Endothelial cell of umbilical vein (primary cell): Measurements from ENCODE around the gene PHF1. TPM values are rescaled to one million over a fixed set of nuclear protein-coding genes. Genes with fewer than 3 reads are reported as not detected.

Source experiments
- BruUV-seq: library from RNA; stranded (reverse); fragments of 400-500 nt; replicated peaks from 2 replicates; lab custom pipeline; 2021; lab: Mats Ljungman, UMichigan
- CTCF ChIA-PET: fragments of 300-600, 350-600 bp; sonication (Branson Sonifier 250); formaldehyde crosslinking; loops from one replicate; lab custom pipeline; 2021; ENCODE audit warnings: antibody characterized with exemption, inconsistent platforms; lab: Charles Lee
- POLR2A ChIA-PET: fragments of 300-600, 350-600 bp; sonication (Branson Sonifier 250); formaldehyde crosslinking; loops from one replicate; lab custom pipeline; 2021; ENCODE audit warnings: antibody characterized with exemption, inconsistent platforms; lab: Charles Lee
- DNase-seq: peaks from one replicate; pipeline ENCODE4 v3.0.0-alpha.2; 2011; ENCODE audit warnings: low read depth, low spot score
- FAIRE-seq: peaks from 2 replicates; lab custom pipeline; 2011; peaks lifted over from hg19 to GRCh38; lab: Jason Lieb, UNC
- H2AFZ ChIP-seq: 2 replicates; pipeline ENCODE4 v1.6.0; 2012; ENCODE audit warnings: low read depth, low read length, control low read depth, inconsistent platforms
- H3K27ac ChIP-seq: 2 replicates; pipeline ENCODE4 v1.5.1; 2011; ENCODE audit warnings: low read depth, mild to moderate bottlenecking, control low read depth, low read length, moderate library complexity; ENCODE audit not compliant: insufficient read depth
- H3K27me3 ChIP-seq, 2 experiments: 2 replicates each; pipeline versions ENCODE4 v1.6.0 to v1.6.1; 2011; ENCODE audit warnings: low read length in 2 of 2, mixed read lengths in 1 of 2; ENCODE audit not compliant: control insufficient read depth in 2 of 2, insufficient read depth in 2 of 2
- H3K36me3 ChIP-seq, 2 experiments: 2 replicates in 1 of 2; 3 replicates in 1 of 2; pipeline ENCODE4 v1.5.1; 2011; ENCODE audit warnings: low read length in 2 of 2, mild to moderate bottlenecking in 1 of 2, moderate library complexity in 1 of 2; ENCODE audit not compliant: control insufficient read depth in 2 of 2, insufficient read depth in 2 of 2; ENCODE audit errors: extremely low read depth in 1 of 2
- H3K4me1 ChIP-seq: 3 replicates; pipeline ENCODE4 v1.5.1; 2011; ENCODE audit warnings: mild to moderate bottlenecking, low read length; ENCODE audit not compliant: control insufficient read depth, insufficient read depth; ENCODE audit errors: extremely low read depth
- H3K4me2 ChIP-seq: 2 replicates; pipeline ENCODE4 v1.6.1; 2011; ENCODE audit warnings: low read length, control low read depth, mixed read lengths; ENCODE audit not compliant: insufficient read depth
- H3K4me3 ChIP-seq, 3 experiments: fragments of 200-600 bp in 1 of 3; sonication (generic), shearing (Covaris generic) in 1 of 3; replicated peaks in 1 of 3; 2 replicates each; pipeline ENCODE4 v1.5.1; 2011 to 2016; ENCODE audit warnings: control low read depth in 3 of 3, low read length in 3 of 3, mild to moderate bottlenecking in 2 of 3, inconsistent platforms in 1 of 3, low read depth in 1 of 3, moderate library complexity in 1 of 3; ENCODE audit not compliant: insufficient read depth in 1 of 3
- H3K79me2 ChIP-seq: 2 replicates; pipeline ENCODE4 v1.6.0; 2012; ENCODE audit warnings: low read length, inconsistent platforms; ENCODE audit not compliant: control insufficient read depth, insufficient read depth
- H3K9ac ChIP-seq: replicated peaks from 2 replicates; pipeline ENCODE3; 2011; ENCODE audit warnings: low read length, control low read depth; ENCODE audit not compliant: insufficient read depth; ENCODE audit errors: extremely low read depth
- H3K9me1 ChIP-seq: replicated peaks from 3 replicates; pipeline ENCODE4 v1.6.0; 2011; ENCODE audit warnings: mild to moderate bottlenecking, low read length; ENCODE audit not compliant: control insufficient read depth, insufficient read depth; ENCODE audit errors: extremely low read depth
- H3K9me3 ChIP-seq: replicated peaks from 2 replicates; pipeline ENCODE4 v1.5.1; 2012; ENCODE audit warnings: low read length, inconsistent platforms; ENCODE audit not compliant: control insufficient read depth, insufficient read depth
- H4K20me1 ChIP-seq: replicated peaks from 2 replicates; pipeline ENCODE3; 2011; ENCODE audit warnings: mild to moderate bottlenecking, low read length; ENCODE audit not compliant: control insufficient read depth, insufficient read depth; ENCODE audit errors: extremely low read depth
- EZH2 ChIP-seq: IDR thresholded peaks from 2 replicates; pipeline ENCODE4 v1.6.1; 2012; ENCODE audit warnings: borderline replicate concordance, low read depth, mild to moderate bottlenecking, moderate library complexity, low read length, inconsistent platforms; ENCODE audit not compliant: severe bottlenecking
- FOS ChIP-seq: IDR thresholded peaks from 2 replicates; pipeline ENCODE4 v1.6.1; 2011; ENCODE audit warnings: mild to moderate bottlenecking, low read length, moderate library complexity, borderline replicate concordance; ENCODE audit not compliant: insufficient read depth
- GATA2 ChIP-seq: IDR thresholded peaks from 2 replicates; pipeline ENCODE4 v1.7.0; 2011; ENCODE audit warnings: low read depth, mild to moderate bottlenecking, moderate library complexity, mixed read lengths, low read length; ENCODE audit not compliant: insufficient read length, insufficient read depth
- JUN ChIP-seq: IDR thresholded peaks from 2 replicates; pipeline ENCODE4 v1.6.1; 2011; ENCODE audit warnings: borderline replicate concordance, low read depth; ENCODE audit not compliant: insufficient read length, insufficient read depth
- MYC ChIP-seq: IDR thresholded peaks from one replicate; pipeline ENCODE4 v1.6.1; 2011; ENCODE audit warnings: mild to moderate bottlenecking, low read depth, low read length
- POLR2A ChIP-seq: IDR thresholded peaks from 2 replicates; pipeline ENCODE4 v1.6.1; 2012; ENCODE audit warnings: low read depth, mild to moderate bottlenecking, control low read depth, low read length
- POLR2AphosphoS5 ChIP-seq: IDR thresholded peaks from 2 replicates; pipeline ENCODE4 v1.6.1; 2012; ENCODE audit warnings: low read depth, mild to moderate bottlenecking, control low read depth, low read length, moderate library complexity; ENCODE audit not compliant: insufficient read depth
- dilution Hi-C: fragments of 300-500 bp; cut with MboI; formaldehyde crosslinking; loops from one replicate; pipeline ENCODE4 v1.15.0; 2019; ENCODE audit warnings: low sequenced_read_pairs; ENCODE audit not compliant: extremely low pct_ligation_motif_present
- intact Hi-C: fragments of 100-400 bp; cut with micrococcal nuclease; formaldehyde crosslinking; loops from one replicate; pipeline ENCODE4 v1.10.0; 2022
- polyA plus RNA-seq, 4 experiments: library from polyadenylated mRNA; depleted of rRNA in 3 of 4; stranded (reverse) in 3 of 4; unstranded in 1 of 4; fragments of >200 nt; gene quantifications; 2 replicates each; pipeline versions ENCODE4 v1.2.1 to v1.2.3, GENCODE V29; 2011 to 2012; ENCODE audit warnings: missing spikeins in 1 of 4
- total RNA-seq: library from RNA; stranded (reverse); gene quantifications from 2 replicates; pipeline ENCODE4 v1.2.3, GENCODE V29; 2021
- TF ChIP-seq, protein P1 (sequence below): IDR thresholded peaks from 2 replicates; pipeline ENCODE4 v1.6.1; 2011; ENCODE audit not compliant: insufficient read depth, insufficient read length

PHF1 gene
- total and polyA plus RNA-seq, 2 donors (not counting 3 experiments of a cell fraction or from before 2014, with no cell fraction given) = 32.5 to 53.1 TPM

DNA sequence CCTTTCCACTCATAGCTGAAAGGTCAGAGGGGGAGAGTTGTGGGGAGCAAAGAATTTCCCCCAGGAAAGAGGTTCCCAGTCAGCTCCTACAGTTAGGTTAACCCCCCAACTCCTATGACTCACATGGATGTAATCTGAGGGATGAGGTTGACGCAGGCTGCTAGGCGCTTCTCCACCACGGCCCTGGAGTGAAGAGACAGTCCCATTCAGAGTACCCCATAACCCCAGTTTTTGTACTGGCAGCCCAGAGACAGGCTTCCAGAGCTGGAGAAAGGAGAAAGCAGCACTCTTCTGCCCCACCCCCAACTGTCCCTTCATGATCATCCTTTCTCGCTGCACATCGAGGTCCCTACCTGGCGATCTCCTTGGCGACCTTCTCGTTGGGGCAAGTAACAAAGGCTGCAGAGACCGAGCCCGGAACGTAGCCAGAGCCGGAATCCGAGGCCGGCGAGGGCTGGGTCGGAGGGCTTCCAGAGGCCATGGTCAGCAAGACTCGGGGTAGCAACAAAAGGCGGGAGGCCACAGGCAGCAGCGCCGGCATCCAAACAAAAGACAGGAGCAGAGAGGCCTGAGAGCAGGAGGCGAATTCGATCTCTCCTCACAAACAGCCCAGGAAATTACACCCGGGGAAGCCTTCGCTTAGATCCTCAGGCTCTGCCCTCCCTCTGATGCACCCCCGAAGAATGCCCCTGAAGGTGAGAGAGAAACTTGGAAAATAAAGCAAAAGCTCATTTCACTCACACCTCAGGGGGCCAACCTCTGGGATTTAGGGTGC lies 6.5 kb downstream of the PHF1 start:
- Histone ChIP-seq H3K4me3 (peak overlapping the region; percentile 36 to 63 (median 50)), H3K4me2 (peak overlapping the region; percentile 70), H3K27me3 (peaks cover 4 to 11% of the 10 kb centered on the region in 2 experiments), H2AFZ (peak overlapping the region; percentile 64), H3K36me3 (peaks cover 0 to 21% of the 10 kb centered on the region in 2 experiments), H3K27ac (peak overlapping the region; percentile 36), H4K20me1 (no peaks in the 10 kb centered on the region), H3K4me1 (peaks cover 20% of the 10 kb centered on the region), H3K9me3 (no peaks in the 10 kb centered on the region), H3K79me2 (peaks cover 12% of the 10 kb centered on the region), H3K9me1 (no peaks in the 10 kb centered on the region), H3K9ac (peak overlapping the region; percentile 40)
- ChIA-PET CTCF (interaction anchor here (4.7 kb wide), 1 partner anchor 8 kb away, joined by 14 read pairs; no protein-coding TSS in a partner anchor), POLR2A (no interaction called here)
- intact Hi-C loops = loop anchor here (1.0 to 10.0 kb wide), 2 partner anchors 8 to 443 kb away; no protein-coding TSS in a partner anchor
- FAIRE-seq (peak; percentile 84), DNase-seq (peak; percentile 30)
- TSS peak; percentile 70 for BruUV-seq
- dilution Hi-C loops = no loop called here
- TF ChIP-seq, protein P1, sequence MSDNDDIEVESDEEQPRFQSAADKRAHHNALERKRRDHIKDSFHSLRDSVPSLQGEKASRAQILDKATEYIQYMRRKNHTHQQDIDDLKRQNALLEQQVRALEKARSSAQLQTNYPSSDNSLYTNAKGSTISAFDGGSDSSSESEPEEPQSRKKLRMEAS = no peak
- TF ChIP-seq MYC (no peak), POLR2AphosphoS5 (no peak), FOS (peak; percentile 47), JUN (peak; percentile 25), EZH2 (no peak), POLR2A (peak; percentile 2), GATA2 (no peak)
